ENCODE measurements around the gene HCFC1R1. TPM values are rescaled to one million over a fixed set of nuclear protein-coding genes. Genes with fewer than 3 reads are reported as not detected.

HCFC1R1 gene
- total RNA-seq, 1 experiment from 2014 or later, result 29.3 TPM

- DNase-seq (ENCODE audit: extremely low read depth, low read depth), result no peak
Observed at GRCh38 chr16:3035972-3036725, 12.4 kb upstream of the HCFC1R1 start.

GRCh38 chr16:3035289-3035971 is 11.7 kb upstream of the HCFC1R1 start:
- DNase-seq (ENCODE audit: extremely low read depth, low read depth), result no peak

- no peak for DNase-seq (ENCODE audit: extremely low read depth, low read depth)
Observed at GRCh38 chr16:3032624-3033023, 8.9 kb upstream of the HCFC1R1 start.

GRCh38 chr16:3030222-3031212 is 6.8 kb upstream of the HCFC1R1 start:
- DNase-seq (ENCODE audit: extremely low read depth, low read depth), result no peak

- DNase-seq (ENCODE audit: extremely low read depth, low read depth), result no peak
Observed at GRCh38 chr16:3029491-3030221, 5.9 kb upstream of the HCFC1R1 start.

- DNase-seq (ENCODE audit: extremely low read depth, low read depth), result no peak
Observed at GRCh38 chr16:3028716-3029319, 5.1 kb upstream of the HCFC1R1 start.

- DNase-seq (ENCODE audit: extremely low read depth, low read depth), result peak; percentile 87
Observed at GRCh38 chr16:3027983-3028715, 4.4 kb upstream of the HCFC1R1 start.

GRCh38 chr16:3027489-3027795 is 3.7 kb upstream of the HCFC1R1 start:
- no peak for DNase-seq (ENCODE audit: extremely low read depth, low read depth)

GRCh38 chr16:3026609-3027488 is 3.1 kb upstream of the HCFC1R1 start:
- no peak for DNase-seq (ENCODE audit: extremely low read depth, low read depth)

GRCh38 chr16:3026003-3026378 is 2.2 kb upstream of the HCFC1R1 start:
- DNase-seq (ENCODE audit: extremely low read depth, low read depth), result no peak

GRCh38 chr16:3025032-3026002 is 1.6 kb upstream of the HCFC1R1 start:
- DNase-seq (ENCODE audit: extremely low read depth, low read depth), result no peak

GRCh38 chr16:3023415-3023668 is 400 bp downstream of the HCFC1R1 start:
- DNase-seq (ENCODE audit: extremely low read depth, low read depth), result peak; percentile 69

- no peak for DNase-seq (ENCODE audit: extremely low read depth, low read depth)
Observed at GRCh38 chr16:3022684-3023414, 893 bp downstream of the HCFC1R1 start.

- DNase-seq (ENCODE audit: extremely low read depth, low read depth), result peak; percentile 90
Observed at GRCh38 chr16:3022208-3022683, 1.5 kb downstream of the HCFC1R1 start.

- DNase-seq (ENCODE audit: extremely low read depth, low read depth), result peak; percentile 79
Observed at GRCh38 chr16:3021449-3022207, 2.1 kb downstream of the HCFC1R1 start.
